Retinal pigment epithelial cell (primary cell): ENCODE measurements around the gene OR2V1.
"Not testable (repeated sequence)": the region's sequence is repeated elsewhere in the genome, so short reads cannot be mapped to it uniquely, and the experiment has no call there.

Experiments used
- DNase-seq: peaks from one replicate; pipeline ENCODE4 v3.0.0-alpha.2; 2010; ENCODE audit warnings: low read depth
- H3K4me3 ChIP-seq: 2 replicates; pipeline ENCODE4 v1.5.1; 2011; ENCODE audit warnings: mild to moderate bottlenecking, low read length, control low read depth, moderate library complexity
- CTCF ChIP-seq: conservative IDR thresholded peaks from 2 replicates; pipeline ENCODE4 v1.5.1; 2011; ENCODE audit warnings: low read depth, low read length, control low read depth, inconsistent platforms

OR2V1 gene

DNA sequence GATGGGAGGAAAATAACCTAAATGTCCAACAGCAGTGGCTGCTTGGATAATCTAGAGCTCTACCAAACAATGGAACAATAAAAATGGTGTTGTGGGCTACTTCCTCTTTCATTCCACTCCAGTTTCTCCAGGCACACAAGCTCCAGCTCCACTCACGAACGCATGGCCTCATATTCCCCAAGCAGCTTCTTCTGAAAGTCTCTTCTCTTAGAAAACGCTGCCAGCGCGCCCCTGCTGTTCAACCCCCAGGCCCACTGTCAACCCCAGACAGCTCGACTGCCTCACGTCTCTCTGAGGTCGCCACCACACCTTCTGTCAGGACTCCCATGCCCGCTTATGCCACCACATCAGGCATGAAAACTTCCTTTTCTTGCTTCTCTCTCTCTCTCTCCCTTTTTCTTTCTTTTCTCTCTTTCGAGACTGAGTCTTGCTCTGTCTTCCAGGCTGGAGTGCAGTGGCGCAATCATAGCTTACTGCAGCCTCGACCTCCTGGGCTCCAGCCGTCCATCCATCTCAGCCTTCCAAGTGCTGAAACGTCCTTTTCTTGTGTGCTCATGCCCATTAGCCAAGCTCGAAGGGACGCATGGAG is 32.6 kb upstream of the OR2V1 start:
- no peak overlapping the region for H3K4me3 ChIP-seq
- no peak for DNase-seq
- no peak for TF ChIP-seq CTCF

GRCh38 chr5:181161534-181162175 is 30.7 kb upstream of the OR2V1 start:
- no peak for TF ChIP-seq CTCF
- no peak overlapping the region for H3K4me3 ChIP-seq
- DNase-seq, result no peak

GRCh38 chr5:181160755-181161533 is 30.0 kb upstream of the OR2V1 start:
- H3K4me3 ChIP-seq, result peak overlapping the region; percentile 7
- DNase-seq, result not testable (repeated sequence)

- peak overlapping the region; percentile 27 for H3K4me3 ChIP-seq
- no peak for TF ChIP-seq CTCF
- DNase-seq, result no peak
Observed at GRCh38 chr5:181160152-181160754, 29.3 kb upstream of the OR2V1 start.

- peak; percentile 94 for TF ChIP-seq CTCF
- DNase-seq, result no peak
- no peak overlapping the region for H3K4me3 ChIP-seq
Observed at GRCh38 chr5:181159286-181160151, 28.6 kb upstream of the OR2V1 start.

DNA sequence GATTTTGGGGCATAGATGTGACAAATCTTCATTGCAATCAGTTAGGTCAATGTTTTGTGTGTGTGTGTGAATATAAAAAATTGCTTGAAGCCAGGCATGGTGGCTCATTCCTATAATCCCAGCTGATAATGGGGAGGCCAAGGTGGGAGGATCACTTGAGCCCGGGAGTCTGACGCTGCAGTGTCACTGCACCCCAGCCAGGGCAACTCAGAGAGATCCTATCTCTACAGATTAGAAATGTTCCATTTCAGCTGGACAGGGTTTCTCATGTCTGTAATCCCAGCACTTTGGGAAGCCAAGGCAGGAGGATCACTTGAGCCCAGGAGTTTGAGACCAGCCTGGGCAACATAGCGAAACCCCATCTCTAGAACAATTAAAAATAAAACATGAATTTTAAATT is 27.9 kb upstream of the OR2V1 start:
- no peak overlapping the region for H3K4me3 ChIP-seq
- DNase-seq, result no peak

More for the DNA sequence above, 27.9 kb upstream of the OR2V1 start:
- TF ChIP-seq CTCF, result no peak
